C1 segment of cervical spinal cord (tissue), 14 donors: ENCODE data around the gene MUC20.
A peak's percentile ranks its signal among the peaks of the same experiment; 100 is the strongest.
"Not testable (repeated sequence)": the region's sequence is repeated elsewhere in the genome, so short reads cannot be mapped to it uniquely, and the experiment has no call there.

Source experiments
- DNase-seq, 14 donors: peaks; one replicate each; lab custom pipeline; 2025; lab: John Stamatoyannopoulos, UW

The MUC20 gene

DNA sequence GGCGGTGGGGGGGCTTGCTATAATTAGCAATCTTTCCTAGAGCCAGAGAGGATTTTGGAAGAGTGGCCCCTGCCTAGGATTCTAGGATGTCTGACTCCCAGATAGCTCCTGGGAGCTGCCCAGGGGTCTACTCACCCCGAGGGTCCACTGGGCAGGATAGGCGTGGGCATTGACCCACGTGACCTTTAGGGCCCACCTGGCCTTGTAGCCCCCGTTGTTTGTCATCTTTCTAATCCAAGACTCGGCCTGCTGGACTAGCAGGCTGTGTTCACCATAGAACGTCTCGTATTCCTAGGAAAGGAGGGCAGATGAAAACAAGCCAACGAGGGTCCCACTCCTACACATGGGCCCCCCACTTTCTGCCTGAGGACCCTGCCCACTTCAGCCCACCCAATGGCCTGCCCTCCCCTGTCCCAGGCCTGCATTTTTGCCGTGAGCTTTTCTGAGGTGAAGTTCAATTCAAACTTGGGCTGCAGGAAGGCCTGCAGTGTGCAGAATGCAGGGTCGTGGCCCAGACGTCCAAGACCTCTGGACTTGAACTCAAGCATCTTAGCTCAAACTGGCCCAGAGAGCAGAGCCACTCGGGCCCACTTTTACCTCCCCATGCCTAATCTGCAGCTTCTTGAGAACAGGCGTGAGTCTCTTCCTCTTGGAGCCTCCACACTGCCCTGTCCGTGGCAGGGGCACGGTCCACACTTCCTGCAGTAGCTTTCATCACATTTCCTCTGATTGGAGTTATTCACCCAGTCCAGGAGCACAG is 49.5 kb downstream of the MUC20 start:
- no peak for DNase-seq

DNA sequence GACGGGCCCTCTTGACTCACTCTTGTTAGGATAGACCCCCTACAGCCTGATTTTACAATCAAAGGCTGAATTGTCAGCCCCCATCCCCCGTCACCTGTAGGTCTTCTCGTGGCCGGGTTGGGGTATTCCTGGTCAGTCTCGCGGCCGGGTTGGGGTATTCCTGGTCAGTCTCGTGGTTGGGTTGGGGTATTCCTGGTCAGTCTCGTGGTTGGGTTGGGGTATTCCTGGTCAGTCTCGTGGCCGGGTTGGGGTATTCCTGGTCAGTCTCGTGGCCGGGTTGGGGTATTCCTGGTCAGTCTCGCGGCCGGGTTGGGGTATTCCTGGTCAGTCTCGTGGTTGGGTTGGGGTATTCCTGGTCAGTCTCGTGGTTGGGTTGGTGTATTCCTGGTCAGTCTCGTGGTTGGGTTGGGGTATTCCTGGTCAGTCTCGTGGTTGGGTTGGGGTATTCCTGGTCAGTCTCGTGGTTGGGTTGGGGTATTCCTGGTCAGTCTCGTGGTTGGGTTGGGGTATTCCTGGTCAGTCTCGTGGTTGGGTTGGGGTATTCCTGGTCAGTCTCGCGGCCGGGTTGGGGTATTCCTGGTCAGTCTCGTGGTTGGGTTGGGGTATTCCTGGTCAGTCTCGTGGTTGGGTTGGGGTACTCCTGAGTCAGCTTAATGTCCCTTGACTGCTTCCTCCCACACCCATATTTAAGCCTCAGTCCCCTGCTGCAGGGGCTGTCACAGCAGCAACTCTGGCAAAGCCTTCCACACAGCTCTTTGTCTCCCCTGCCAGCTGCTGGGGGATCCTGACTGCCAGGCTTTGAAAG is 50.3 kb downstream of the MUC20 start:
- DNase-seq: not testable (repeated sequence)

DNA sequence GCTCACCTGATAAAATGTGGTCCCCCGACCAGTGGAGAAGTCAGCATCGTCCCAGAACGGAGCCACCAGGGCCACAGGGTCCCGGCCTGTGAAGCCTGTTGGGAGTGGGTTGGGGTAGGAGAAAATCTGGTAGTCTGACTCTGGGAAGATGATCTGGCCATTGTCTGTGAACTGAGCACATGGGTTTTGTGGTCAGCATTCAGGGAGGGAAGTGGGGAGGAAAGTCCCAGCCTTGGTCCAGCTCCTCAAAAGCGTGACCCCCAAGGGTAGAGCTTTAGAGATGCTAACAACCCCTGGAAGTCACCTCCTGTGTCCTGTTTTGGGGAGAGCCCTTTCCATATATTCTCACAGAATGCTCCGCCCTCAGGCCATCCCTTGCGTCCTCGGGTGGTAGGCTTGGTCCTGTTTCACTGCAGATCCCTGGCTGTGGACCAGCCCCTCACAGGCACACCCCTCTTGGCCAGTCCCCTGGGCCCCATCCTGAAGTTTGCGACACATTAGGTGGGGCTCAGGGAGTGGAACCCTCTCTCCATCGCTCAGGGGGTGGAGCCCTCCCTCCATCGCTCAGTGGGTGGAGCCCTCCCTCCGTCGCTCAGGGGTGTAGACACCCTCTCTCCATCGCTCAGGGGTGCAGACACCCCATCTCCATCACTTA is 51.0 kb downstream of the MUC20 start:
- DNase-seq: no peak

DNA sequence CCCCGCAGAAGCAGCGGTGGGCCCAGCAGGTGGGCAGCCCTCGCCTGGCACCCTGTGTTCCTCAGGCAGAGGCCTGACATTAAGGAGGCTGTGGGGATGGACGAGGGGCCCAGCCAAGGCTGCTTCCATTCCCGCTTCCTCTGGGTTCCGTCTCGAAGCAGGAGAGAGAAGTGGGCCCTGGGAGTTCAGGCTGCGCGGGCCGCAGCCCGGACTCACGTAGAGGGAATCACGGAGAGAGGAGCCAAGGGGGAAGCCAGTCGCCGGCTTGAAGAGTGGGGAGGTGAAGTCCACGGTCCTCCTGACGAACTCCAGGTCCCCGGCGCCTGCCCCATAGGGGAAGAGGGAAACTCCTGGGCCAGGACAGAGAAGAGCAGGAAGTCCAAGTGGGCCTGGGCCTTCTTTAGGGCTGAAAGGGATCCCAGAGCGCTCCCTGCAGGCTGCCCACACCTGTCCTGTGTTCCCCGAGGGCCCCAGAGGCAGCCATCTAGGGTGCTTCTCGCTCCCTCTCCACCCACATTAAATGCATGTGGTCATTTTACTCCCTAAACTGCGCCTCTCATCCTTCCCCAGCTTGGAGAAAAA is 53.3 kb downstream of the MUC20 start:
- no peak for DNase-seq

DNA sequence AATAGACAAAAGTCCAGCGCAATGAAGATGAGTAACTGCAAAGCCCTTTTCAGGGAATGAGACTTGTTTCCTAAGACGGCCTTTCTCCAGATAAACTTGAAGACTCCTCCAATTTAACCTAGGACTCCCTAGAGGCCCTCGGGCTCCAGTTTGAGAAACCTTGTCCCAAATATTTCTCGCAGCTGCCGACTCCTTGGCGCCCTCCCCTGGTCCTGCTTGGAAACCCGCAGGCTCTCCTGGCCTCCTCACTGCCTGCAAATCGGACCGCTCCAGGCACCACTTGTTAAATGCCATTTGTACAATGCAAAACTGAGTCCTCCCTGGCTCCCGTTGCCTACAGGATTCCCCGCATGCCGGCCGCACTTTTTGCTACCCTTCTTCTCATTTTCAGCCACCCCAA is 54.1 kb downstream of the MUC20 start:
- DNase-seq: peak in 2 of 14 donors; percentile 4 to 16

DNA sequence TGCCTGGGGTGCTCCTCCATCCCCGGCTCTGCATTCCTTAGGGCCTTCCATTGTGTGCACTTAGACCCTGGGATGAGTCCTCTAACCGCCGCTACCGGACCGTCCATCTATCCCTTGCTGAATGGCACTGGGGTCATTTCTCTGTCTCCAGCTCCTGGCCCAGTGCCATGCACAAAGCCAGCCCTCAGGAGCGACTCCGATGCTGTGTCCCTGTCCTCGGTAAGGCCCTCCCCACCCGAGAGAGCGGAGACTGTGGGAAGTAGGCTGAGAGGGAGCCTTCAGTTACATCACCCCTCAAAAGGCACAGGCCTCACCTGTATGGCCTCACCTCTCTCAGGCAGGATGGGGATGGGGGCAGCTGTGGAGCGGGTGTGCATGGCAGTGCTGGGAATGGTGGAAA is 57.2 kb downstream of the MUC20 start:
- no peak for DNase-seq

DNA sequence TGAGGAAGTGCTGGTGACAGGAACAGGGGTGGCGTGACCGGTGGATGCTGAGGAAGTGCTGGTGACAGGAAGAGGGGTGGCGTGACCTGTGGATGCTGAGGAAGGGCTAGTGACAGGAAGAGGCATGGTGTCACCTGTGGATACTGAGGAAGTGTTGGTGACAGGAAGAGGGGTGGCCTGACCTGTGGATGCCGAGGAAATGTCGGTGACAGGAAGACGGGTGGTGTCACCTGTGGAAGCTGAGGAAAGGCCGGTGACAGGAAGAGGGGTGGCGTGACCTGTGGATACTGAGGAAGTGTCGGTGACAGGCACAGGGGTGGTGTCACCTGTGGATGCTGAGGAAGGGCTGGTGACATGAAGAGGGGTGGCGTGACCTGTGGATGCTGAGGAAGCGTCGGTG is 60.5 kb downstream of the MUC20 start:
- not testable (repeated sequence) for DNase-seq
